Upper lobe of left lung (tissue), 4 donors: ENCODE data around the gene TPRN.

Experiments
- EP300 ChIP-seq, 4 donors: sonication (generic); formaldehyde crosslinking; IDR thresholded peaks; one replicate each; pipeline ENCODE4 v1.5.1; 2017; ENCODE audit warnings: antibody characterized with exemption in 4 of 4, control low read depth in 2 of 4
- POLR2A ChIP-seq, 4 donors: fragments of 450-650 bp; IDR thresholded peaks; one replicate each; pipeline ENCODE4 v1.5.1; 2016 to 2017; ENCODE audit warnings: antibody characterized with exemption in 4 of 4, mild to moderate bottlenecking in 2 of 4
- POLR2AphosphoS5 ChIP-seq, 2 donors: sonication (generic); formaldehyde crosslinking; IDR thresholded peaks; one replicate each; pipeline ENCODE4 v1.5.1; 2017; ENCODE audit warnings: antibody characterized with exemption in 2 of 2
- TF ChIP-seq, protein P1 (sequence below), 6 experiments: fragments of 450-650 bp in 4 of 6; fragments of 200-600 bp in 2 of 6; sonication (generic) in 2 of 6; IDR thresholded peaks; one replicate each; pipeline ENCODE4 v1.5.1; 2016 to 2019; ENCODE audit warnings: antibody characterized with exemption in 6 of 6

DNA sequence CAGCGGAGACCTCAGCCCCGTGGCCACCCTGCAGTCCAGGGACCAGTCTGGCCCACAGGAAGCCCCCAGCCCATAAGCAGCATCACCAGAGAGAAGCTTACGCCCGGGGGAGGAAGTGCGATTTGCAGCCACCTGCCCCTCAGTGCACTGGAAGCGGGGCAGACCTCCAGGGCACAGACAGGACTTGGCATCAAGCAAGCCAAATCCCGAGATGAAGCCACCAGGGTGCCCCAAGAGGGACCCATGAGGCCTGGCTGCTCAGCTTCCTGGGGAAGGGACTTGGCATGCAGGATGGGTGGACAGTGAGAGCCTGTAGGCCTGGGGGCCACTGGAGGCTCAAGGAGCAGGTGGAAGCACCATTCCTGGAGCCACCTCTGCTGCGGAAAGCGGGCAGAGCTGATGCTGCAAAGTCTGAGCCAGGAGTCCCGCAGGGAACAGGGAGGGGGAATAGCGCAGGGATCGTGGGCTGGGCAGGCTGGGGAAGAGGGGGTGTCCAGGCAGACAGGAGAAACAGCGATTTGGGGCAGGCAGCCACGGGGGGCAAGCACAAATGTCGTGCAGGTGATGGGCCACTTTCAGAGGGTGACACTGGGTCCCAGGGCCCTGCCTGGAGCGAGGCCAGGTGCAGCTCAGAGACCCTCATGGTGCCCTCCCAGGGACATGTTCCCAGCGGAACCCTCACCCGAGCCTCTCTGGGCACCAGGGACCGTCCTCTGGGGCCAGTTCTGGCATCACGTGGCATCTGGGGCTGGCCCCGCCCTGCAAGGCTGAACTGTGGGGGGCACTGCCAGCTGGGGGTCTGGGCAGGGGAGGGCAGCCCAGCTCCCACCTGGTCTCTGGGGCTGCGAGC, 33.9 kb downstream of the TPRN start:
- no peak for TF ChIP-seq POLR2AphosphoS5 (IDR thresholded peaks at IDR 0.05)
- TF ChIP-seq EP300 (IDR thresholded peaks at IDR 0.05), result no peak
- TF ChIP-seq, protein P1, sequence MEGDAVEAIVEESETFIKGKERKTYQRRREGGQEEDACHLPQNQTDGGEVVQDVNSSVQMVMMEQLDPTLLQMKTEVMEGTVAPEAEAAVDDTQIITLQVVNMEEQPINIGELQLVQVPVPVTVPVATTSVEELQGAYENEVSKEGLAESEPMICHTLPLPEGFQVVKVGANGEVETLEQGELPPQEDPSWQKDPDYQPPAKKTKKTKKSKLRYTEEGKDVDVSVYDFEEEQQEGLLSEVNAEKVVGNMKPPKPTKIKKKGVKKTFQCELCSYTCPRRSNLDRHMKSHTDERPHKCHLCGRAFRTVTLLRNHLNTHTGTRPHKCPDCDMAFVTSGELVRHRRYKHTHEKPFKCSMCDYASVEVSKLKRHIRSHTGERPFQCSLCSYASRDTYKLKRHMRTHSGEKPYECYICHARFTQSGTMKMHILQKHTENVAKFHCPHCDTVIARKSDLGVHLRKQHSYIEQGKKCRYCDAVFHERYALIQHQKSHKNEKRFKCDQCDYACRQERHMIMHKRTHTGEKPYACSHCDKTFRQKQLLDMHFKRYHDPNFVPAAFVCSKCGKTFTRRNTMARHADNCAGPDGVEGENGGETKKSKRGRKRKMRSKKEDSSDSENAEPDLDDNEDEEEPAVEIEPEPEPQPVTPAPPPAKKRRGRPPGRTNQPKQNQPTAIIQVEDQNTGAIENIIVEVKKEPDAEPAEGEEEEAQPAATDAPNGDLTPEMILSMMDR (IDR thresholded peaks at IDR 0.05), result no peak
- TF ChIP-seq POLR2A (IDR thresholded peaks at IDR 0.05), result no peak
